Caco-2 (cell line): Measurements from ENCODE around the gene AKNA. TPM values are rescaled to one million over a fixed set of nuclear protein-coding genes. Genes with fewer than 3 reads are reported as not detected.

Experiments
- BruUV-seq: library from RNA; stranded (reverse); fragments of 400-500 nt; replicated peaks from 2 replicates; lab custom pipeline; 2021; lab: Mats Ljungman, UMichigan
- CTCF ChIA-PET: fragments of 300-600 bp; sonication (Branson Sonifier 250); formaldehyde crosslinking; loops from one replicate; lab custom pipeline; 2022; ENCODE audit warnings: antibody characterized with exemption; lab: Charles Lee
- POLR2A ChIA-PET: fragments of 300-600 bp; sonication (Branson Sonifier 250); formaldehyde crosslinking; loops from one replicate; lab custom pipeline; 2022; ENCODE audit warnings: antibody characterized with exemption; lab: Charles Lee
- DNase-seq, 2 experiments: peaks; one replicate each; pipeline versions ENCODE4 v3.0.0 to v3.0.0-alpha.2; 2020 to 2022
- H3K27me3 ChIP-seq: replicated peaks from 2 replicates; pipeline ENCODE4 v1.6.0; 2011; ENCODE audit warnings: low read length; ENCODE audit not compliant: control insufficient read depth, insufficient read depth
- H3K36me3 ChIP-seq: 2 replicates; pipeline ENCODE4 v1.5.1; 2011; ENCODE audit warnings: low read length; ENCODE audit not compliant: control insufficient read depth, insufficient read depth
- H3K4me1 ChIP-seq: fragments of 250-450 bp; sonication (Bioruptor Pico); 2 replicates; pipeline ENCODE4 v1.5.1; 2020; ENCODE audit warnings: mild to moderate bottlenecking
- H3K4me3 ChIP-seq: 2 replicates; pipeline ENCODE4 v1.5.1; 2011; ENCODE audit warnings: low read depth, mild to moderate bottlenecking, control low read depth, low read length
- H3K9me3 ChIP-seq: fragments of 250-450 bp; sonication (Bioruptor Pico); 2 replicates; pipeline ENCODE4 v1.5.1; 2020; ENCODE audit warnings: mild to moderate bottlenecking, moderate library complexity
- H3K27ac Mint-ChIP-seq: one replicate; pipeline ENCODE4 v1.8.0; 2022; ENCODE audit warnings: mixed read lengths; ENCODE audit not compliant: unreplicated experiment
- H3K27me3 Mint-ChIP-seq: one replicate; pipeline ENCODE4 v1.8.0; 2022; ENCODE audit warnings: mixed read lengths; ENCODE audit not compliant: insufficient read depth, unreplicated experiment
- H3K36me3 Mint-ChIP-seq: one replicate; pipeline ENCODE4 v1.8.0; 2022; ENCODE audit warnings: mild to moderate bottlenecking, mixed read lengths; ENCODE audit not compliant: insufficient read depth, unreplicated experiment
- H3K4me1 Mint-ChIP-seq: one replicate; pipeline ENCODE4 v1.8.0; 2022; ENCODE audit warnings: low read depth, mixed read lengths; ENCODE audit not compliant: unreplicated experiment
- H3K4me3 Mint-ChIP-seq: one replicate; pipeline ENCODE4 v1.8.0; 2022; ENCODE audit warnings: mild to moderate bottlenecking, moderate library complexity, mixed read lengths; ENCODE audit not compliant: unreplicated experiment
- H3K9me3 Mint-ChIP-seq: one replicate; pipeline ENCODE4 v1.8.0; 2022; ENCODE audit warnings: mixed read lengths; ENCODE audit not compliant: unreplicated experiment
- intact Hi-C: fragments of 100-400 bp; cut with micrococcal nuclease; formaldehyde crosslinking; loops from one replicate; pipeline ENCODE4 v1.10.0; 2022; ENCODE audit not compliant: unreplicated experiment
- total RNA-seq: library from RNA; stranded (reverse); gene quantifications from 2 replicates; pipeline ENCODE4 v1.2.3, GENCODE V29; 2022
- TF ChIP-seq, protein P1 (sequence below), 2 experiments: fragments of 200-600 bp in 1 of 2; IDR thresholded peaks; 1 replicate in 1 of 2; 2 replicates in 1 of 2; pipeline versions ENCODE4 v1.5.1 to v1.8.0; 2011 to 2022; ENCODE audit warnings: antibody characterized with exemption in 1 of 2, control low read depth in 1 of 2, inconsistent platforms in 1 of 2, low read depth in 1 of 2, low read length in 1 of 2, mild to moderate bottlenecking in 1 of 2, moderate library complexity in 1 of 2; ENCODE audit not compliant: insufficient read depth in 1 of 2, severe bottlenecking in 1 of 2, unreplicated experiment in 1 of 2

The AKNA gene
- total RNA-seq, 1 experiment from 2014 or later: 57.8 TPM

DNA sequence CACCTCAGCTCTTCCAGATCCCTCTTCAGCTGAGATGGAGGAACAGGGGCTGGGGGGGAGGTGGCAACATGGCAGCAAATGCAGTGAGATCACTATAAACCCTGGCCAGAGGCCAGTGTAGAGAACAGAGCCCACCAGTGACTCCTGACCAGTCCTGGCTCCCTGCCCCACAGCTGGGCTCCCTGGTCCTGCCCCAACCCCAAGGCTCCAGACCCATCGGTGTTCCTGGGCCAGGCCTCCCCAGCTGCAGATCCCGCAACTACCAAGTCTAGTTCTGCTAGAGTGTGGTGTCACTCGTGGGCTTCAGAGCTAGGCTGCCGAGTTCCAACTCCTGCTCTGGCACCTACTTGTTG lies 16.8 kb downstream of the AKNA start:
- no TSS peak for BruUV-seq
- ChIA-PET CTCF (no interaction called here), POLR2A (no interaction called here)
- H3K9me3 ChIP-seq: no peaks in the 10 kb centered on the region
- H3K4me3 ChIP-seq: no peak overlapping the region
- H3K4me3 Mint-ChIP-seq: no peak overlapping the region
- no peaks in the 10 kb centered on the region for H3K9me3 Mint-ChIP-seq
- DNase-seq: no peak
- TF ChIP-seq, protein P1, sequence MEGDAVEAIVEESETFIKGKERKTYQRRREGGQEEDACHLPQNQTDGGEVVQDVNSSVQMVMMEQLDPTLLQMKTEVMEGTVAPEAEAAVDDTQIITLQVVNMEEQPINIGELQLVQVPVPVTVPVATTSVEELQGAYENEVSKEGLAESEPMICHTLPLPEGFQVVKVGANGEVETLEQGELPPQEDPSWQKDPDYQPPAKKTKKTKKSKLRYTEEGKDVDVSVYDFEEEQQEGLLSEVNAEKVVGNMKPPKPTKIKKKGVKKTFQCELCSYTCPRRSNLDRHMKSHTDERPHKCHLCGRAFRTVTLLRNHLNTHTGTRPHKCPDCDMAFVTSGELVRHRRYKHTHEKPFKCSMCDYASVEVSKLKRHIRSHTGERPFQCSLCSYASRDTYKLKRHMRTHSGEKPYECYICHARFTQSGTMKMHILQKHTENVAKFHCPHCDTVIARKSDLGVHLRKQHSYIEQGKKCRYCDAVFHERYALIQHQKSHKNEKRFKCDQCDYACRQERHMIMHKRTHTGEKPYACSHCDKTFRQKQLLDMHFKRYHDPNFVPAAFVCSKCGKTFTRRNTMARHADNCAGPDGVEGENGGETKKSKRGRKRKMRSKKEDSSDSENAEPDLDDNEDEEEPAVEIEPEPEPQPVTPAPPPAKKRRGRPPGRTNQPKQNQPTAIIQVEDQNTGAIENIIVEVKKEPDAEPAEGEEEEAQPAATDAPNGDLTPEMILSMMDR (IDR thresholded peaks at IDR 0.05; ENCODE audit: insufficient read depth in 1 of 2, low read depth in 1 of 2, low read length in 1 of 2, severe bottlenecking in 1 of 2, unreplicated experiment in 1 of 2): no peak
- H3K36me3 ChIP-seq: peaks cover 2% of the 10 kb centered on the region; the same call in 1 of the 2 replicates
- no peak overlapping the region for H3K27ac Mint-ChIP-seq
- no peaks in the 10 kb centered on the region for H3K27me3 ChIP-seq
- peaks cover 6% of the 10 kb centered on the region for H3K36me3 Mint-ChIP-seq
- H3K4me1 Mint-ChIP-seq: peaks cover 12% of the 10 kb centered on the region
- intact Hi-C loops: no loop called here
- H3K27me3 Mint-ChIP-seq: no peaks in the 10 kb centered on the region
- peaks cover 8% of the 10 kb centered on the region for H3K4me1 ChIP-seq

DNA sequence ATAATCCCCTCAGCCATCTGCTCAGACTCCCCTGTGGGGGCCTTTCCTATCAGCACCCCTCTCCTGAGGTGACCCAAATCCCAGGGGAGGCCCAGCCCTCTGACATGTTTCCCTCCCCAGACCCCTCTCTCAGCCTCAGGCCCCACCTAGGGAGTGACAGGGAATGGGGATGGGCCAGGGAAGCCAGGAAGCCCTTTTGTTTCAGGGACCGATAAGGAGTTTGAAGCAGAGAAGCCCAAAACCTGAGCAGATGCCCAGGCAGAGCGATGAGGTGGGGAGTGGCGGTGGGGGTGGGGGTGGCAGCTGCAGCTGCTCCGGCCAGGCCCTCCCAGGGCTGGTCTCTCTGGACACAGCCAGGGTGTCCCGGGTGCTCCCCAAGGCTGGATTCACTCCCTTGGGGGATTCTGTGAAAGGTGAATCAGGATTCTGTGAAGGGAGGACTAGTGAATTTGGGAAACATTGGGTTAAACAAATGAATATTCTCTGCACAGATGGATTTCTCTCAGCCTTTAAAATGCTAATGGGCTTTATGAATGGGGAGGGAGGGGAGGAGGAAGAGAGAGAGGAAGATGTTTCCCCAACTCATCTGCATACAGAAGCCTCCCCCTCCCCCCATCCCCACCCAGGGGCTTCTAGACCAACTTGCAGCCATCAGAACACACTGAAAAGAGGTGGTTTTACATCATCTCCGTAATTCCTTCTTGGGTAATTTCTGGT lies 17.4 kb downstream of the AKNA start:
- H3K4me3 ChIP-seq: no peak overlapping the region
- Mint-ChIP-seq H3K27ac (no peak overlapping the region), H3K36me3 (peaks cover 6% of the 10 kb centered on the region), H3K27me3 (no peaks in the 10 kb centered on the region), H3K9me3 (no peaks in the 10 kb centered on the region), H3K4me1 (peaks cover 13% of the 10 kb centered on the region), H3K4me3 (no peak overlapping the region)
- peaks cover 8% of the 10 kb centered on the region for H3K4me1 ChIP-seq
- POLR2A ChIA-PET: no interaction called here
- peaks cover 2% of the 10 kb centered on the region; the same call in 1 of the 2 replicates for H3K36me3 ChIP-seq
- intact Hi-C loops: no loop called here
- no peak for DNase-seq
- no TSS peak for BruUV-seq
- H3K9me3 ChIP-seq: no peaks in the 10 kb centered on the region
- TF ChIP-seq, protein P1 (IDR thresholded peaks at IDR 0.05; ENCODE audit: insufficient read depth in 1 of 2, low read depth in 1 of 2, low read length in 1 of 2, severe bottlenecking in 1 of 2, unreplicated experiment in 1 of 2): no peak
- CTCF ChIA-PET: no interaction called here
- H3K27me3 ChIP-seq: no peaks in the 10 kb centered on the region

GRCh38 chr9:114369216-114370130 lies 18.3 kb downstream of the AKNA start:
- Histone ChIP-seq H3K4me1 (peaks cover 10% of the 10 kb centered on the region), H3K9me3 (no peaks in the 10 kb centered on the region), H3K36me3 (peaks cover 2% of the 10 kb centered on the region; the same call in 1 of the 2 replicates), H3K27me3 (no peaks in the 10 kb centered on the region), H3K4me3 (no peak overlapping the region)
- Mint-ChIP-seq H3K27ac (no peak overlapping the region), H3K27me3 (no peaks in the 10 kb centered on the region), H3K4me1 (peaks cover 13% of the 10 kb centered on the region), H3K4me3 (no peak overlapping the region), H3K36me3 (peaks cover 6% of the 10 kb centered on the region), H3K9me3 (no peaks in the 10 kb centered on the region)
- CTCF ChIA-PET: no interaction called here
- BruUV-seq: TSS peak; percentile 32
- intact Hi-C loops: no loop called here
- POLR2A ChIA-PET: no interaction called here
- DNase-seq: no peak
- TF ChIP-seq, protein P1 (IDR thresholded peaks at IDR 0.05; ENCODE audit: insufficient read depth in 1 of 2, low read depth in 1 of 2, low read length in 1 of 2, severe bottlenecking in 1 of 2, unreplicated experiment in 1 of 2): no peak
